ENCODE data around the gene ANGPTL2. TPM values are rescaled to one million over a fixed set of nuclear protein-coding genes. Genes with fewer than 3 reads are reported as not detected.

The ANGPTL2 gene
- total RNA-seq, 1 donor from 2014 or later = 17.5 TPM

- no peaks in the 10 kb centered on the region for H3K4me1 ChIP-seq (ENCODE audit: insufficient read depth, low read length)
- no peak for FAIRE-seq
- Mint-ChIP-seq H3K4me3 (ENCODE audit: unreplicated experiment) (no peak overlapping the region), H3K9me3 (ENCODE audit: unreplicated experiment) (no peaks in the 10 kb centered on the region), H3K4me1 (ENCODE audit: low read depth, unreplicated experiment) (no peaks in the 10 kb centered on the region), H3K36me3 (ENCODE audit: low read depth, unreplicated experiment) (peaks cover 9% of the 10 kb centered on the region), H3K27me3 (ENCODE audit: low read depth, unreplicated experiment) (peaks cover 12% of the 10 kb centered on the region), H3K27ac (ENCODE audit: unreplicated experiment) (no peak overlapping the region)
- H3K9ac ChIP-seq (ENCODE audit: low read length) = no peak overlapping the region
- no peaks in the 10 kb centered on the region for H3K9me3 ChIP-seq (ENCODE audit: insufficient read depth, low read depth, low read length)
- H4K20me1 ChIP-seq (ENCODE audit: insufficient read depth, low read length) = no peaks in the 10 kb centered on the region
- H2AFZ ChIP-seq (ENCODE audit: low read depth, low read length) = no peak overlapping the region
- H3K27me3 ChIP-seq (ENCODE audit: insufficient read depth, low read length) = peaks cover 39% of the 10 kb centered on the region
- no peak for TF ChIP-seq CTCF (IDR thresholded peaks at IDR 0.05; ENCODE audit: insufficient read depth, low read depth, low read length)
- no peak for TF ChIP-seq EZH2 (IDR thresholded peaks at IDR 0.05; ENCODE audit: insufficient read depth, low read length)
- H3K4me3 ChIP-seq (ENCODE audit: insufficient read depth, low read depth, low read length) = no peak overlapping the region
- no peaks in the 10 kb centered on the region for H3K36me3 ChIP-seq (ENCODE audit: insufficient read depth, low read length)
- H3K79me2 ChIP-seq (ENCODE audit: insufficient read depth, low read length) = no peaks in the 10 kb centered on the region
- no peak overlapping the region for H3K27ac ChIP-seq (ENCODE audit: low read depth, low read length)
- no peak for DNase-seq (ENCODE audit: low read depth)
- H3K4me2 ChIP-seq (ENCODE audit: low read length) = no peak overlapping the region
Observed at GRCh38 chr9:127098916-127099553, 23.4 kb downstream of the ANGPTL2 start.

GRCh38 chr9:127097683-127098082 lies 24.8 kb downstream of the ANGPTL2 start:
- no peak for TF ChIP-seq EZH2 (IDR thresholded peaks at IDR 0.05; ENCODE audit: insufficient read depth, low read length)
- TF ChIP-seq CTCF (IDR thresholded peaks at IDR 0.05; ENCODE audit: insufficient read depth, low read depth, low read length) = no peak
- H3K9me3 ChIP-seq (ENCODE audit: insufficient read depth, low read depth, low read length) = no peaks in the 10 kb centered on the region
- no peaks in the 10 kb centered on the region for H3K9me3 Mint-ChIP-seq (ENCODE audit: unreplicated experiment)
- peaks cover 10% of the 10 kb centered on the region for H3K27me3 Mint-ChIP-seq (ENCODE audit: low read depth, unreplicated experiment)
- H3K27ac Mint-ChIP-seq (ENCODE audit: unreplicated experiment) = no peak overlapping the region
- H3K27me3 ChIP-seq (ENCODE audit: insufficient read depth, low read length) = peaks cover 42% of the 10 kb centered on the region
- H2AFZ ChIP-seq (ENCODE audit: low read depth, low read length) = no peak overlapping the region
- peaks cover 7% of the 10 kb centered on the region for H4K20me1 ChIP-seq (ENCODE audit: insufficient read depth, low read length)
- H3K36me3 ChIP-seq (ENCODE audit: insufficient read depth, low read length) = no peaks in the 10 kb centered on the region
- no peak overlapping the region for H3K4me2 ChIP-seq (ENCODE audit: low read length)
- H3K4me3 ChIP-seq (ENCODE audit: insufficient read depth, low read depth, low read length) = no peak overlapping the region
- no peaks in the 10 kb centered on the region for H3K79me2 ChIP-seq (ENCODE audit: insufficient read depth, low read length)
- H3K36me3 Mint-ChIP-seq (ENCODE audit: low read depth, unreplicated experiment) = peaks cover 4% of the 10 kb centered on the region
- no peak overlapping the region for H3K9ac ChIP-seq (ENCODE audit: low read length)
- no peaks in the 10 kb centered on the region for H3K4me1 Mint-ChIP-seq (ENCODE audit: low read depth, unreplicated experiment)
- H3K27ac ChIP-seq (ENCODE audit: low read depth, low read length) = no peak overlapping the region
- DNase-seq (ENCODE audit: low read depth) (no peak), FAIRE-seq (no peak)
- H3K4me1 ChIP-seq (ENCODE audit: insufficient read depth, low read length) = peaks cover 2% of the 10 kb centered on the region
- no peak overlapping the region for H3K4me3 Mint-ChIP-seq (ENCODE audit: unreplicated experiment)

GRCh38 chr9:127096208-127096607 lies 26.2 kb downstream of the ANGPTL2 start:
- FAIRE-seq (no peak), DNase-seq (ENCODE audit: low read depth) (no peak)
- H3K4me2 ChIP-seq (ENCODE audit: low read length) = no peak overlapping the region
- TF ChIP-seq EZH2 (IDR thresholded peaks at IDR 0.05; ENCODE audit: insufficient read depth, low read length) (no peak), CTCF (IDR thresholded peaks at IDR 0.05; ENCODE audit: insufficient read depth, low read depth, low read length) (no peak)
- no peak overlapping the region for H3K4me3 Mint-ChIP-seq (ENCODE audit: unreplicated experiment)
- H3K9me3 ChIP-seq (ENCODE audit: insufficient read depth, low read depth, low read length) = no peaks in the 10 kb centered on the region
- no peak overlapping the region for H3K27ac Mint-ChIP-seq (ENCODE audit: unreplicated experiment)
- H3K36me3 ChIP-seq (ENCODE audit: insufficient read depth, low read length) = no peaks in the 10 kb centered on the region
- H3K79me2 ChIP-seq (ENCODE audit: insufficient read depth, low read length) = no peaks in the 10 kb centered on the region
- peaks cover 18% of the 10 kb centered on the region for H4K20me1 ChIP-seq (ENCODE audit: insufficient read depth, low read length)
- no peak overlapping the region for H3K27ac ChIP-seq (ENCODE audit: low read depth, low read length)
- H3K9ac ChIP-seq (ENCODE audit: low read length) = no peak overlapping the region
- no peaks in the 10 kb centered on the region for H3K4me1 Mint-ChIP-seq (ENCODE audit: low read depth, unreplicated experiment)
- peaks cover 3% of the 10 kb centered on the region for H3K36me3 Mint-ChIP-seq (ENCODE audit: low read depth, unreplicated experiment)
- H2AFZ ChIP-seq (ENCODE audit: low read depth, low read length) = no peak overlapping the region
- peaks cover 39% of the 10 kb centered on the region for H3K27me3 ChIP-seq (ENCODE audit: insufficient read depth, low read length)
- H3K4me1 ChIP-seq (ENCODE audit: insufficient read depth, low read length) = peaks cover 10% of the 10 kb centered on the region
- H3K9me3 Mint-ChIP-seq (ENCODE audit: unreplicated experiment) = no peaks in the 10 kb centered on the region
- peaks cover 17% of the 10 kb centered on the region for H3K27me3 Mint-ChIP-seq (ENCODE audit: low read depth, unreplicated experiment)
- no peak overlapping the region for H3K4me3 ChIP-seq (ENCODE audit: insufficient read depth, low read depth, low read length)

Data from astrocyte (in vitro differentiated cells and primary cell).